ENCODE measurements around the gene DSE.

Gene DSE

DNA sequence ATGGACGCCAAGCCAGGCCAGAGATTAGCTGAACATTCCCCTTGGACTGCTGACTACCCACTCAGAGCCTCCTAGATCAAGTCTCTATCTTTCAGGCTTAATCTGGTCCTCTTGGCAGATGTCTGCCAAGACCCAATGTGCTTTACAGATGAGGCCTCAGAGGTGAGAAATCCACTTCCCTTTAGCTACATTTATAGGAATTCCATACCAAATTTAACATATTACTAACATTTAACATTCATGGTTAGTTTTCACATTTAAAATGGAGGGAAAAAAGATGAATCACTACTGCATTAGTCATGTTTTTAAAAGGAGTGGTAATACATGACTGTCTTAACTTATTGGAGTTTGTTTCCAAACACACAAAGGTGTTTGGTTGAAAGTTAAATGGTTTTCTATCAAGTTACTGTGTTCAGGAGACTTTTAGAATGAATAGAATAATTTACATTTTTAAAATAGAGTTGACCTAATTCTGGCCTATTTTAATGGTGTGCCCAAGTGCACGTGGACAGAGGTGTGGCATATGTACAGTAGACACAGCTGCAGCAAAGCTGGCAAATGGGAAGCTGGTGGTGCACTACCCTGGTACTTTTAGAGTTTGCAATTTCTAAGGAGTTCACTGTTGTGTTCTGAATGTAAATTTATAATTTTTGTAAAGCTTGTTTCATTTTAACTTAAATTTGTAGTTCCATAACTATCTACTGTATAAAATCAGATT, 48.5 kb downstream of the DSE start:
- DNase-seq, result peak; percentile 62

DNA sequence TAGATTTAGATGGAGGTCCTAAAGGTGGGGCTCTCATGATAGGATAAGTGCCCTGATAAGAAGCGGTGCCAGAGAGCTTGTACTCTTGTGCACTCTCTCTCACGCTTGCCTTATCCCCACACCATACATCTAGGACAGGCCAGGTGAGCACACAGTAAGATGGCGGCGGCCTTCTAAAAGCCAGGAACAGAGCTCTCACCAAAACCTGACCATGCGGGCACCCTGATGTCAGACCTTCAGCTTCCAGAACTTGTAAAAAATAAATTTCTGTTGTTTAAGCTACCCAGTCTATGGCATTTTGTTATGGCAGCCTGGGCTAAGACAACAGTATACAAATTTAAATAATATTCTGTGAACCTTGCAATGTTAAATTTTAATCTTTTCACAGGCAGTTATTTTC, 49.6 kb downstream of the DSE start:
- no peak for DNase-seq

DNA sequence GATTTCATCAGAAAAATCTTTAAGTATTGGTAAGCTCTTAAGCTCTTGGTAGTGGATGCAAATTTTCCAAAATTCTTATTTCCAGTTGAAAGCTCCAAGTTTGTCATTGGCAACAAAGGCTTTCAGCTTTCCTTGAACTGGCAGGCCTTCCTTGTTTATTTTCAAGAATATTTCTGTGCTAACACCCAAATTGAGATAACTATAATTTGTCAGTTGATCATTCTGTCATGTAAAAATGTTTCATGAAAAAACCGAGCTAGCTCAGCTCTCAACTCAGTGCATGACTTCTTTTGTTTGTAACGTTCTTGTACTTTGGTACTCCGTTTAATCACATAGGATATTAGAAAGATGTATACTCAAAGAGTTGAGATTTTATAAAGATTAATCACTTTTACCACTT, 51.5 kb downstream of the DSE start:
- no peak for DNase-seq

DNA sequence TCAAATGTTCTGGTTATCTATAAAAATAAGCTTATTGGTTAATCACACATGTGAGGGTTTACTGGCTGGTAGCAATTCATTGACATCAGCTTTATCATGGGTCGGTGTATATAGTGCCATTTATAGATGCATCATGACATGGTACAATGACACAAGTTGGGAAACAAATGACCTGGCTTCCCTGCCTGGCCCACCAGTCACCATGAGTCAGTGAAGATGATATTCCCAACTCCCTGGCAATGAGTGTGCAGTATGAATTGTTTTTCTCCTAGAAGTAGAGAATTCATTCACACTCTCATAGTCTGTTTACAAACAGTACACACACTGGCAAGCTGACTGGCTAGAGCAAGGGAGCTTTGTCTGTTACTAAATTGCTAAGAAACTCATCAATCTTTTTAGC, 53.3 kb downstream of the DSE start:
- DNase-seq, result peak; percentile 77

DNA sequence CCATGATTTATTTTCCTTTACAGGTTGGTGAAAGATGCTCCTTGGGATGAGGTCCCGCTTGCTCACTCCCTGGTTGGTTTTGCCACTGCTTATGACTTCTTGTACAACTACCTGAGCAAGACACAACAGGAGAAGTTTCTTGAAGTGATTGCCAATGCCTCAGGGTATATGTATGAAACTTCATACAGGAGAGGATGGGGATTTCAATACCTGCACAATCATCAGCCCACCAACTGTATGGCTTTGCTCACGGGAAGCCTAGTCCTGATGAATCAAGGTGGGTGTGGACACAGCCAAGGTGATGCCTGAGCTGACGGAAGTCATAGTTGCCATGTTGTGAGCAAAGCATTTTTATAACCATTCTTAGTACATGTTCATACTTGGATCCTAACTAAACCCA, 55.8 kb downstream of the DSE start:
- DNase-seq, result no peak

DNA sequence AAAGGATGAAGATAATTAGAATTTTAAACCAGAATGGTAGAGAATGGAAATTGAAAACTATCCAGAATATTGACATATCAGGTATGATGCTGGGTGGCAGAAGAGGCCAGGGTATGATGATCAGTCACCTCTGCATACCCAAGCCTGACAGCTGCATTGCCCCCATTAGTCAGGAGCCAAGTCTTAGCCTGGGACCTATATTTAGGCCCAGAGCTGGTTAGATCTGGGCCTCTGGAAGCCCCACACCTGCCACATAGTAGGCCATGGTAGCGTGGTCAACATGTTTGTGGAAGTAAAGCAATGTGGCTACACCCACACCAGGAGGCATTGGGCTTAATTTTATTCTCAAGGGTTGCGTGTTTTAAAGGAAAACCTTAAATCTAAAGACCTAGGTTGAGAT, 58.4 kb downstream of the DSE start:
- DNase-seq, result no peak

DNA sequence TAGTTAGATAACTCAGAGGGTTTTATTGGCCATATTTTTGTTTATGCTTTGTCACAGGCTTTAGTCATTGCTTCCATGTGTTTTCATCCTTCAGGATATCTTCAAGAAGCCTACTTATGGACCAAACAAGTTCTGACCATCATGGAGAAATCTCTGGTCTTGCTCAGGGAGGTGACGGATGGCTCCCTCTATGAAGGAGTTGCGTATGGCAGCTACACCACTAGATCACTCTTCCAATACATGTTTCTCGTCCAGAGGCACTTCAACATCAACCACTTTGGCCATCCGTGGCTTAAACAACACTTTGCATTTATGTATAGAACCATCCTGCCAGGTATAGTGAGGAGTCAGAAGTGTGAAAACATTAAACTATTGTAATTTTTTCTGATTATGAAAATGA, 60.1 kb downstream of the DSE start:
- no peak for DNase-seq

DNA sequence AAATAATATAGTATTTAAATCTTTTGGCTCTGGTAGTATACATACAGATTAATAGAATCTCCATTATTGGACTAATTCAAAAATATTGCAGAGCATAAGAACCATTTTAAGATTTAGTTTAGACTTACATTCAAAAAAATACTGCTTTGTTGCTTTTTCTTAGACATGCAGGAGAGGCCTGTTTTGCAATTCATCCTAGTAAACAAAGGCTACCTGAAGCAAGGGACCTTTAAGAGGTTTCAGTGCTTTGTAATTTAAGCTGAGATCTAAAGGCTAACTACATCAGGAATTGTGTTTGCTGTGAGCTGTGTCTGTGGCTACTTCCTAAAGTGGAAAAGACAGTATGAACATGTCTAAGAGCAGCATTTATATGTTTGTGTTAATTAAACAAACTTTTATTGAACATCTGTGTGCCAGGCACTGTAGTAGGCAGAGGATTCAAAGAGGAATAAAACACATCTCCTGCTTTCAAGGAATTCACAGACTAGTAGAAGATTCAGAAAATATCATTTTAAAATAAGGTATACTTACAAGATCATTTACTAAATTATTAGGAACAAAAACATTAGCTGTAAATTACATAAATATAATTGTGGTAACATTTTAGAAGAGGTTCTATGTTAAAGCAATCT, 61.3 kb downstream of the DSE start:
- no peak for DNase-seq

DNA sequence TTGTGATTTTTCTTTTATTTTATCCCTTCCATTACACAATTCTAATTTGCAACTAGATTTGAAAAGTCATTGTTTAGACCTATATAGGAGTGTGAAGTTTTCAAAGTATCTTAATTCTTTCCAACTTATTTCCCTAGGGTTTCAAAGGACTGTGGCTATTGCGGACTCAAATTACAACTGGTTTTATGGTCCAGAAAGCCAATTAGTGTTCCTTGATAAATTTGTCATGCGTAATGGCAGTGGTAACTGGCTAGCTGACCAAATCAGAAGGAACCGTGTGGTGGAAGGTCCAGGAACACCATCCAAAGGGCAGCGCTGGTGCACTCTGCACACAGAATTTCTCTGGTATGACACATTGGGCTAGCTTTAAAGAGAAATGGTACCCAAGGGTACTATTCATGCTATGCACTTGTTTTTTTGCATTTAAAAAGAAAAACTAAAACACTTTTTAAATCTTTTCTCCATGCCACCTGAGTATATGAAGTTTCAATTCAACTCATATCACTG, 62.5 kb downstream of the DSE start:
- no peak for DNase-seq

DNA sequence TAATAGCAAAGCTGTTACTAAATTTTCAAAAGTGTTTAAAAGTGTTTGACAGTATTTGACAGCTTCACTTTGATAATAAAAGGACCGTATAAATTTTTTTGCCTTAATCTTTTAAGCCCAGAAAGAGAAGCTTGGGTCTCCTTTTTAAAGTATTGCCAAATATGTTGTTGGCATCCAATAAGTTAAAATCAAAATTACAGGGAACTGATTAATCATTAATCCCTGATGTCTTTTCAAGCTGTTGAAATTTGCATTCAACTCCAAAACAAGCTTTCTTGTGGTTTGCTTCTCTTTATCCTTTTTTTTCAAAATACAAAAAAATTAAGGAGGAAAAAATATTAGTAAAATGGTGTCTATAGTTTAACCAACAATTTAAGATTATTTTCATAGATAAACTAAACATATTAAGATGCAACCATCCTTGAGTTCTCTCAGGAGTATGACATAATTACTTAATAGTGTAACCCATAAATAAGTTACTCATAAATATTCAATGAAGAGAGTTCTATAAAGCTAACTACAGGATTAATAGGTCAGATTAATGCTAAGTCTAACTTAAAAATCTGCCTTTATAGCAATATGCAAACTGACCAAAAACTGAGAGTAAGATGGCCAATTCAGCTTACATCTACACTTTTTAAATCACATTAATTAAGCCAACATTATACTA, 63.4 kb downstream of the DSE start:
- DNase-seq, result no peak

DNA sequence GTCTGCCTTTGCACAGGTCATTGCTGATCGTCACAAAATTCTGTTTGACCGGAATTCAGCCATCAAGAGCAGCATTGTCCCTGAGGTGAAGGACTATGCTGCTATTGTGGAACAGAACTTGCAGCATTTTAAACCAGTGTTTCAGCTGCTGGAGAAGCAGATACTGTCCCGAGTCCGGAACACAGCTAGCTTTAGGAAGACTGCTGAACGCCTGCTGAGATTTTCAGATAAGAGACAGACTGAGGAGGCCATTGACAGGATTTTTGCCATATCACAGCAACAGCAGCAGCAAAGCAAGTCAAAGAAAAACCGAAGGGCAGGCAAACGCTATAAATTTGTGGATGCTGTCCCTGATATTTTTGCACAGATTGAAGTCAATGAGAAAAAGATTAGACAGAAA, 65.8 kb downstream of the DSE start:
- no peak for DNase-seq

DNA sequence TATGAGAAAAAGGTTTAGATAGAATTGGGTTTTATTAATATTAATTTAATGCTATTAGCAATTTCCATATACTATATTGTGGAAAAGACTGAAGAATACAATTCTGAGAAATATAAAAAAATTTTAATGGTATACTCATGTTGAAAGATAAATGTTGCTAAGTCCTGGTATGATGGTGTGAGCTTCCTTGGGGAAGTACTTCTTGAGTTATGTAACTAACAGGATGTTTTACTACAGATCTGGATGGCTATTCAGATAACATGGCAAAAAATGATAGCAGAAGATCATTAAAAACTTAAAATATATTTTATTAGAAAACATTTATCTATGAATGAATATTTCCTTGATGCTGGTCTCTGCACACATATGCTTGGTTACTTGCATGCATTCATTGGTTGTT, 66.9 kb downstream of the DSE start:
- no peak for DNase-seq

DNA sequence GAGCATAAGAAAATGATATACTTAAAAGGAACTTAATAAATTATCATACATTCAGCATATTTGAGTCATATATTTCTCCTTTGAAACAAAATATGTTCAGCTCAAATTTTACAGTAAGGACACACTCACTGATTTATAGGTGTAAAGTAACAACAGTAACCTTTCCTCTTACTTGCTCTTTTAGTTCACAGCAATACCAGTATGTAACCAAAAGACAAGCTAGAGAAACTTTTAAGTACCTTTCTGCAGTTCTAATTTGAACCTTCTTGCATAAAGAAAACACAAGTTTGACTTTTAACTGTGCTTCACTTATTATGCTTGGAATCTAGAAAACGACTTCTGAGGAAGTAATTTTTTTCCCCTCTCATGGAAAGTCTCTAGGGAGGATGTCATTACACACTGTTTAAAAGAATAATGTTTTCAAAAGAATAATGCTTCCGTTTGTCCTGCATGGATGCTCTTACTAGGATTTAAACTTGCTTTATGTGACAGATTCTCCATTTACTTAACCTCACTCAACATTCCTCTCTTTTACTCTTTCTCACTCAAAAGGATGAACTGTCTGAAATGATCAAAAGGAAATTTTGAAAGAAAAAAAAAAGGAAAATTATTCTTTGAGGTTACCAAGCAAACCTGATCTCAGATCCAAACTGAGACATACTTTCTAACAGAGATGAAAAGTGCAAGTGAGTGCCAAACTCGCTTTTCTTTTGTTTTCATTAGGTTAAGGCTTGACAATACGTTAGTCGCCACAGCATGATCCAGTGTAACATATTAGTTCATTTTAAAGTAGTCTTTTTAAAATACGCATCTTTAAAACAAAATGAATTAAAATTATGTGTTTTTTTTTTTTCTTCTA, 68.1 kb downstream of the DSE start:
- no peak for DNase-seq

DNA sequence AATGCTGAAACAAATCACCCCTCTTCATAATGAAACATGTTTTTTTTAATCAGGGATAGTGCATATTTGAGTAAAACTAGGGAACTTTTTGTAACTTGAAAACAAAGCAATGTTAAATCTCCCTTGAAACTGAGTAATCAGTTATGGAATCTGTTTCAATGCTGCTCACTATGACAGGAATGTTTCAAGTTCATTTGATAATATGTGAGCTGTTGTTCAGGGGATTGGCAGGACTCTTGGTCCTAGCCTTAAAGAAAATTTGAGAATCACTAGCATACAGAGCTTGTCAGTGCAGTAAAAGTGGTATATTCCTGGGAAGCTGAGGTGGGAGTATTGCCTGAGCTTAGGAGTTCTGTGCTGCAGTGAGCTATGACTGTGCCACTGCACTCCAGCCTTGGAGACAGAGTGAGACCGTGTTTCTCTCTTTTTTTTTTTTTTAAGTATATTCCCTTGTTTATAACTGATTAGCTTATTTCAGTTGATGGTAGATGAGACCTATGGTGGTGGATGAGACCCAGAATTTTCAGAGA, 68.8 kb downstream of the DSE start:
- DNase-seq, result peak; percentile 33

DNA sequence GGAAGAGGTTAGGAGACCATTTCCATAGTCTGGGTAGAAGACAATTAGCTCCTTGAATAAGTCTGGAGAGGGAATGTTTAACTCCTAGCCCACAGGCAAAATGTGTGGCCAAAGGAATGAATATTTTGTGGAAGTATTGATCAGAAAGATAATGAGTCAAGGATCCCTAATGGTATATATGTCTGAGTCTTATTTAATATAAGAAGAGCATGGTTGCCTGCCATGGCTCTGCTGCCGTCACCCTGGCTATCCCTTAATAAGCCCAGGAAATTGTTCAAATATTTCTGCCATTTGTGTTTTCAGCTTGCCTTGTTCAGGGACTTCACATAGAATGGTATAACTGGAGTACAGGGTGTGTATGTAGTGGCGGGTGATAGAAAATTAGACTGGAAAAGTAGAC, 72.4 kb downstream of the DSE start:
- no peak for DNase-seq

DNA sequence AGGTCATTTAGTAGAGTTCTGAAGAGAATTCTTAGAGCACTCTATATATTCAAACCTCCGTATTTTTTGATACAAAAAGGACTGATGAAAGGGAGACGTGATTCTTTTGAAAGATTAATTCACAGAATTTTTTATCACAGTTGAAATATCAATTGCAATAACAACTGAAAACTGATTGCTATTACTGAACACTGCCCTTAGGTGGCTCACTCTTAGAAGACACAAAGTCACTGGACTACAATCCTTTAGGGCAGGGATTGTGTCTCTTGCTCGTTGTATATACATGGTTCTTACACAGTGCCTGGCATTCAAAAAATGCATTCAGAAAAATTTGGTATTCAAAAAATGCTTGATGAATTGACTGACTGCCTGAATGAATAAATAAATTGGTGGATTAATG, 73.3 kb downstream of the DSE start:
- DNase-seq, result peak; percentile 70

DNA sequence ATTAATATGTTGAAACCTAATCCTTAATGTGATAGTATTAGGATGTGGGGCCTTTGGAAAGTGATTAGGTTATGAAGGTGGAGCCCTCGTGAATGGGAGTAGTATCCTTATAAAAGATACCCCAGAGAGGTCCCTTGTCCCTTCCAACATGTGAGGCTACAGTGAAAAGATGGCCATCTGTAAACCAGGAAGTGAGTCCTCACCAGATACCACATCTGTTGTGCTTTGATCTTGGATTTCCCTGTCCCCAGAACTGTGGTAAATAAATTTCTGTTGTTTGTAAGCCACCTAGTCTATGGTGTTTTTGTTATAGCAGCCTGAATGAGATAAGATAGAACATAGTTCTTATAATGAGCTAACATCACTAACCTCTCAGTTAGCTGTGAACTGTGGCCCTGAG, 73.8 kb downstream of the DSE start:
- no peak for DNase-seq

DNA sequence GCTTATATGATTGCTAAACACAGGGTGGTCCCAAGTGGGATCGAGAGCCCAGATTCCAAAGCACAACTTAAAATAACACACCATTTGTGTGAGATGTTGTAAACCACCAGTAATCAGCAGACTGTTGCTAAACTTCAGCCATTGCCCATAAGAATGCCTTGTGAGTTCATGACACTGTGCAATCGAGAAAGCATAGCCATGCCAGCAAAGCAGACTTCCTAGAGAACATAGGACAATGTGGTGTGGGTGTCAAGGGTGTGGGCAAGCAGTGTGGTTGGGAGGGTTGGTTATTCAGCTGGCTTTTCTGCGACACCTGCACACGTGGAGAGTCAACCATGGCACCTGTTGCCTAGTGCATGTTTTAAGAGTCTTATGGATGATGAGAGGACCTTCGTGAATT, 74.4 kb downstream of the DSE start:
- DNase-seq, result no peak

DNA sequence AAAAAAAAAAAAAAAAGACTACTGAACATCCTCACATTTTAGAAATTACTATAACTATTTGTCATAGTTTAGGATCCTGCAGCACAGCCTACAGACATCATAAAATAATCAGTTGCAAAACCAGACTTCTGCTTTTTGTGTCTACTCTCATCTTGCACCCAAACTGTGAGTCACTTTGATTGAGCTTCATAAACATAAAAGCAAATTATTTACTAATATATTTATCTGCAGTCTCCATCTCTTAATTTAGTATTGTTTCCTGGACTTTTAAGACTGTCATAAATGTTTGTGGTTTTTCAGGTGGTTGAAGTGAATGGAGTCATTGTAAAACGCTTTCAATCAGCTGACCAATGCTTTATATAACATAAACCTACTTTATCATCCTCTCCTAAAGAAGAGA, 75.7 kb downstream of the DSE start:
- DNase-seq, result peak; percentile 47

DNA sequence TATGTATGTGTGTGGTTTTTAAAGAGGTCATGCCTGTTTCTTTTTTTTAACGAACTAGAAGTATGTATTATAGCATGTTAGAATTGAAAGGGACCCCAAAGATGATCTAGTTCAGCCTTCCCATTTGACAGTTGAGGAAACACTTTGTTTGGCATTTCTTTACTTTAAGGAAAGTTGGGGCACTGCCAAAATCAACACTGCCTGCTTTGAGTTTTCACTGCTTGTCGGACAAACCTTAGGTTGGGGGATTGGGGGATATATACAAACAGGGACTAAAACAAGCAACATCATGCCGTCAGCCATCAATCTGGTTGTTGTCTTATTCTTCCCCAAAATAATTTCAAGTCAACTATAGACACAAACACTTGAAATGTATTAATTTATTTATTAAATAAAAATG, 76.3 kb downstream of the DSE start:
- no peak for DNase-seq

DNA sequence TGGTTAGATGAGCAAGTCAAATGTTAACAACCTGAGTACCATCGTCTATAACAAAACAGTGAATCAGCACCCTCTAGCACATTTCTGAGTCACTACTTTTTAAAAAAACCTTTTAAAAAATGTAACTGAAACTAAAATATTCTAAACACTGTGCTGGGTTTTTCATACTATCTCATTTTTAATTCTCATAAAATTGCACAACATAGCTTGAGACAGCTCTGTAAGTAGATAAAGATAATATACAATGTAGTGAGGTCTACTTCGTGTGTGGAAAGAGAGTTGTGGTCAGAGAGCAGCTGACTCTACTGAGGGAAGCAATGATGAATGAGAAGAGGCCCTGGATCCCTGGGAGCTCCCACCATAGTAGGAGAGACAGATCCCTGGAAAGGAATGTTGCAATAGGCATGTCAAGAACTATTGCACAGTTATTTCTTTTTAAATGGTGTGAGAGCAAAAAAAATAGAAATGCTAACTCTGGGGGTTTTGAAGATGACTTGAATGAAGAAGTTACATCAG, 76.8 kb downstream of the DSE start:
- peak; percentile 93 for DNase-seq

DNA sequence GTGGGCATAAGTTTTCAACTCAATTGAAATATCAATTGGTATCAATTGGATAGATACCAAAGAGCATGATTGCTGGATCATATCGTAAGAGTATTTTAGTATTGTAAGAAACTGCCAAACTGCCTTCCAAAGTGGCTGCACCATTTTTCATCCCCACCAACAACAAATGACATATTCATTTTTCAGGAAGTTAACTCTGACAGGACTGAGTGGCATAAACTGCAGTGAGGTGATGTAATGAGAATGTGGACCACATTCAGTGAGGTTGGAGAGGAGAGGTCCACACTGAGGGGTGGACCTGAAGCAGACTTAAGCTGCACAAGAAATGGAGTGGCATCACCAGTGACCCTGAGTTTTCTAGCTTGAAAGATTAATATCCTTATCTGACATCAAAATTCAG, 78.8 kb downstream of the DSE start:
- DNase-seq, result no peak

DNA sequence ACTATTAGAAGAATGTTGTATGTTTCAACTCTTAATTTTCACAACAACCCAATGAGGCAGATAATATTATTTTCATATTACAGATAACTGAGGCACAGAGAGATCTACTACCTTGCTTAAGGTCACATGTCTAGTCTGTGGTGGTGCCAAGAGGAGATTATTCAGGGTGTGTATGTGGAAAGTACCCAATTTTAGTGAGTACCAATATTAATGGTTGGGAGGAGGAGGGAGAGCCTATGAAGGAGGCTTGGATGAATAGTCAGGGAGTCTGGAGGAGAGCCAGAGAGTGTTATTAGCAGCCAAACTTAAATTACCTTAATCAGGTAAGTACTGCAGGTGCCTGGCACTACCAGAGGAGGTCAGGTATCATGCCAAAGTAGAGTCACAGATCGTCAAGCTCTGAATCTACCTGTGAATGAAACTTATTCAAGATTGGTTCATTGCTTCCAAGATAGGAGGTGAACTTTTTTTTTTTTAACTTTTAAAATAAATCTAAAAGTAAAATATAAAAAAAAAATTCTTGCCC, 79.5 kb downstream of the DSE start:
- no peak for DNase-seq

Measured in HCEC 1CT (cell line).